Measurements from ENCODE around the gene LAMC1.

DNA sequence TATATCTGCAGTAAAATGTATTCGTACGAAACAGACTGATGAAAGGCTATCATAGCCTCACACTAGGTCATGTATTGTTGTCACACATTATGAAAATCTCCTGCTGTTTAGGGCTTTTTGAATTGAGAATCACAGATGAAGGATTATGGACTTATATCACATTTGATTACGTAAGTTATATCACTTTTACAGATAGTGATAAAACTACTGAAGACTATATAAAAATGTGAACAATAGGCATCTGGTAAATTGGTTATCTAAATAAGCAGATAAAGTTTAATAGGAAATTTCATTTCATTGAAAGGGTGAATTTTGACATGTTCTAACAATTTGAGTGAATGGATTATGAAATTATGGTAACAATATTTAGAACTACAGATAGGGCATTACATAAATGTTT lies 20.0 kb downstream of the LAMC1 start:
- TF ChIP-seq, protein P1, sequence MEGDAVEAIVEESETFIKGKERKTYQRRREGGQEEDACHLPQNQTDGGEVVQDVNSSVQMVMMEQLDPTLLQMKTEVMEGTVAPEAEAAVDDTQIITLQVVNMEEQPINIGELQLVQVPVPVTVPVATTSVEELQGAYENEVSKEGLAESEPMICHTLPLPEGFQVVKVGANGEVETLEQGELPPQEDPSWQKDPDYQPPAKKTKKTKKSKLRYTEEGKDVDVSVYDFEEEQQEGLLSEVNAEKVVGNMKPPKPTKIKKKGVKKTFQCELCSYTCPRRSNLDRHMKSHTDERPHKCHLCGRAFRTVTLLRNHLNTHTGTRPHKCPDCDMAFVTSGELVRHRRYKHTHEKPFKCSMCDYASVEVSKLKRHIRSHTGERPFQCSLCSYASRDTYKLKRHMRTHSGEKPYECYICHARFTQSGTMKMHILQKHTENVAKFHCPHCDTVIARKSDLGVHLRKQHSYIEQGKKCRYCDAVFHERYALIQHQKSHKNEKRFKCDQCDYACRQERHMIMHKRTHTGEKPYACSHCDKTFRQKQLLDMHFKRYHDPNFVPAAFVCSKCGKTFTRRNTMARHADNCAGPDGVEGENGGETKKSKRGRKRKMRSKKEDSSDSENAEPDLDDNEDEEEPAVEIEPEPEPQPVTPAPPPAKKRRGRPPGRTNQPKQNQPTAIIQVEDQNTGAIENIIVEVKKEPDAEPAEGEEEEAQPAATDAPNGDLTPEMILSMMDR (conservative IDR thresholded peaks at IDR 0.05 in 1 of 2, IDR thresholded peaks at IDR 0.05 in 1 of 2; ENCODE audit: low read depth in 1 of 2, low read length in 2 of 2) = no peak
- no peak for TF ChIP-seq EZH2 (IDR thresholded peaks at IDR 0.05; ENCODE audit: low read length, missing control alignments)

Measured in fibroblast of lung (primary cell).